ENCODE measurements around the gene RPS15.
"Not testable (repeated sequence)": the region's sequence is repeated elsewhere in the genome, so short reads cannot be mapped to it uniquely, and the experiment has no call there.

RPS15 gene

GRCh38 chr19:1471515-1472160 lies 33.4 kb downstream of the RPS15 start:
- no peak for DNase-seq

- DNase-seq = no peak
Measured at GRCh38 chr19:1472231-1473084, 34.3 kb downstream of the RPS15 start.

GRCh38 chr19:1473085-1473851 lies 35.1 kb downstream of the RPS15 start:
- no peak for DNase-seq

- no peak for DNase-seq
Measured at GRCh38 chr19:1474011-1474764, 36.0 kb downstream of the RPS15 start.

GRCh38 chr19:1474765-1475351 lies 36.7 kb downstream of the RPS15 start:
- DNase-seq = no peak

- DNase-seq = no peak
Measured at GRCh38 chr19:1475751-1476437, 37.7 kb downstream of the RPS15 start.

- not testable (repeated sequence) for DNase-seq
Measured at GRCh38 chr19:1477056-1477455, 38.9 kb downstream of the RPS15 start.

- DNase-seq = peak; percentile 67
Measured at GRCh38 chr19:1478934-1479707, 40.9 kb downstream of the RPS15 start, which contains the start of gene C19orf25. Gene C19orf25, minus strand, starts transcription at chr19:1479215. Its CDS starts 312 bp downstream, at chr19:1478903.

- DNase-seq = no peak
Measured at GRCh38 chr19:1481224-1481892, 43.2 kb downstream of the RPS15 start.

GRCh38 chr19:1481893-1482360 lies 43.7 kb downstream of the RPS15 start:
- no peak for DNase-seq

- no peak for DNase-seq
Measured at GRCh38 chr19:1482361-1483130, 44.4 kb downstream of the RPS15 start.

- no peak for DNase-seq
Measured at GRCh38 chr19:1483131-1483978, 45.2 kb downstream of the RPS15 start.

- no peak for DNase-seq
Measured at GRCh38 chr19:1483979-1484428, 45.8 kb downstream of the RPS15 start.

GRCh38 chr19:1486720-1487575 lies 48.8 kb downstream of the RPS15 start:
- no peak for DNase-seq

- DNase-seq = no peak
Measured at GRCh38 chr19:1487576-1488281, 49.5 kb downstream of the RPS15 start.

GRCh38 chr19:1488282-1488601 lies 50.0 kb downstream of the RPS15 start:
- DNase-seq = no peak
